Astrocyte (in vitro differentiated cells and primary cell): Measurements from ENCODE around the gene CACNB2. TPM values are rescaled to one million over a fixed set of nuclear protein-coding genes. Genes with fewer than 3 reads are reported as not detected.

ENCODE experiments used
- DNase-seq: peaks from one replicate; pipeline ENCODE4 v3.0.0-alpha.2; 2010; ENCODE audit warnings: low read depth
- FAIRE-seq: peaks from 2 replicates; lab custom pipeline; 2011; peaks lifted over from hg19 to GRCh38; lab: Jason Lieb, UNC
- H2AFZ ChIP-seq: 2 replicates; pipeline ENCODE4 v1.6.0; 2012; ENCODE audit warnings: low read depth, low read length, inconsistent platforms
- H3K27ac ChIP-seq: 2 replicates; pipeline ENCODE4 v1.5.1; 2011; ENCODE audit warnings: low read depth, low read length, inconsistent platforms
- H3K27me3 ChIP-seq: 2 replicates; pipeline ENCODE4 v1.6.0; 2011; ENCODE audit warnings: low read length, inconsistent platforms; ENCODE audit not compliant: insufficient read depth
- H3K36me3 ChIP-seq: 2 replicates; pipeline ENCODE4 v1.5.1; 2011; ENCODE audit warnings: low read length, inconsistent platforms; ENCODE audit not compliant: insufficient read depth
- H3K4me1 ChIP-seq: 2 replicates; pipeline ENCODE4 v1.5.1; 2011; ENCODE audit warnings: low read length, inconsistent platforms; ENCODE audit not compliant: insufficient read depth
- H3K4me2 ChIP-seq: 2 replicates; pipeline ENCODE4 v1.6.0; 2012; ENCODE audit warnings: low read length, inconsistent platforms
- H3K4me3 ChIP-seq: 2 replicates; pipeline ENCODE4 v1.5.1; 2011; ENCODE audit warnings: low read depth, mild to moderate bottlenecking, low read length, inconsistent platforms; ENCODE audit not compliant: insufficient read depth
- H3K79me2 ChIP-seq: 2 replicates; pipeline ENCODE4 v1.6.0; 2012; ENCODE audit warnings: mild to moderate bottlenecking, low read length, inconsistent platforms; ENCODE audit not compliant: insufficient read depth
- H3K9ac ChIP-seq: 2 replicates; pipeline ENCODE4 v1.6.0; 2012; ENCODE audit warnings: mild to moderate bottlenecking, low read length, inconsistent platforms
- H3K9me3 ChIP-seq: 2 replicates; pipeline ENCODE4 v1.5.1; 2012; ENCODE audit warnings: low read depth, mild to moderate bottlenecking, low read length, inconsistent platforms; ENCODE audit not compliant: insufficient read depth
- H4K20me1 ChIP-seq: 2 replicates; pipeline ENCODE4 v1.6.0; 2012; ENCODE audit warnings: low read length, inconsistent platforms; ENCODE audit not compliant: insufficient read depth
- H3K27ac Mint-ChIP-seq: one replicate; pipeline ENCODE4 v1.8.0; 2021; ENCODE audit warnings: mild to moderate bottlenecking, mixed read lengths; ENCODE audit not compliant: unreplicated experiment
- H3K27me3 Mint-ChIP-seq: one replicate; pipeline ENCODE4 v1.8.0; 2021; ENCODE audit warnings: low read depth, mixed read lengths; ENCODE audit not compliant: unreplicated experiment
- H3K36me3 Mint-ChIP-seq: one replicate; pipeline ENCODE4 v1.8.0; 2021; ENCODE audit warnings: low read depth, mixed read lengths; ENCODE audit not compliant: unreplicated experiment
- H3K4me1 Mint-ChIP-seq: one replicate; pipeline ENCODE4 v1.8.0; 2021; ENCODE audit warnings: low read depth, mixed read lengths; ENCODE audit not compliant: unreplicated experiment
- H3K4me3 Mint-ChIP-seq: one replicate; pipeline ENCODE4 v1.8.0; 2021; ENCODE audit warnings: mild to moderate bottlenecking, moderate library complexity, mixed read lengths; ENCODE audit not compliant: unreplicated experiment
- H3K9me3 Mint-ChIP-seq: one replicate; pipeline ENCODE4 v1.8.0; 2021; ENCODE audit warnings: mild to moderate bottlenecking, mixed read lengths; ENCODE audit not compliant: unreplicated experiment
- EZH2 ChIP-seq: IDR thresholded peaks from 2 replicates; pipeline ENCODE4 v1.6.1; 2012; ENCODE audit warnings: mild to moderate bottlenecking, low read length, inconsistent platforms; ENCODE audit not compliant: insufficient read depth
- total RNA-seq: library from RNA; stranded (reverse); gene quantifications from 2 replicates; pipeline ENCODE4 v1.2.1, GENCODE V29; 2021
- TF ChIP-seq, protein P1 (sequence below): IDR thresholded peaks from 2 replicates; pipeline ENCODE4 v1.5.1; 2011; ENCODE audit warnings: low read depth, mild to moderate bottlenecking, inconsistent platforms, low read length, moderate library complexity; ENCODE audit not compliant: insufficient read depth

CACNB2 gene
- total RNA-seq, 1 donor from 2014 or later = 0.66 TPM

DNA sequence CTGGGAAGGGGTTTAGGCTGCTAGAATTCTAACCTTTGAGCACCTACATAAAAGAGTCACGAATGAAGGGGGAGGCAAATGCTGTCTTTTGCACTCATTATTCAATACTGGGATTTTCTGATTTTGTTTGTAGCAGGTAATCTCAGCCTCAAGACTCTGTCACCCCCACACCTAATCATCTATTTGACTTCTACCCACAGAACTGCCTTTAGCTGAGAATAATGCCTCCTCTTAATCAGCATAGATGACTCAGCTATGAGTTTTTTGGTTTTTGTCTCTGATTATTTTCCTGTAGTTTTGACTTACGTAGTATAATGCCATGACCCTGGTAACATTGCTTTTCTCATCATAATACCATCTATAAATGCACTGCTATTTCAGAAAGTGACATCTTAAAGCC is 42.7 kb upstream of the CACNB2 start:
- no peak overlapping the region for H3K4me3 Mint-ChIP-seq
- no peak overlapping the region for H3K27ac Mint-ChIP-seq
- Histone ChIP-seq H3K27ac (no peak overlapping the region), H3K27me3 (no peaks in the 10 kb centered on the region), H3K79me2 (no peaks in the 10 kb centered on the region), H3K9ac (no peak overlapping the region), H3K4me2 (peak overlapping the region; percentile 49), H3K4me1 (peaks cover 10% of the 10 kb centered on the region), H3K9me3 (no peaks in the 10 kb centered on the region), H2AFZ (no peak overlapping the region), H3K36me3 (no peaks in the 10 kb centered on the region), H3K4me3 (no peak overlapping the region), H4K20me1 (no peaks in the 10 kb centered on the region)
- no peaks in the 10 kb centered on the region for H3K36me3 Mint-ChIP-seq
- DNase-seq (peak; percentile 63), FAIRE-seq (no peak)
- no peak for TF ChIP-seq EZH2
- TF ChIP-seq, protein P1, sequence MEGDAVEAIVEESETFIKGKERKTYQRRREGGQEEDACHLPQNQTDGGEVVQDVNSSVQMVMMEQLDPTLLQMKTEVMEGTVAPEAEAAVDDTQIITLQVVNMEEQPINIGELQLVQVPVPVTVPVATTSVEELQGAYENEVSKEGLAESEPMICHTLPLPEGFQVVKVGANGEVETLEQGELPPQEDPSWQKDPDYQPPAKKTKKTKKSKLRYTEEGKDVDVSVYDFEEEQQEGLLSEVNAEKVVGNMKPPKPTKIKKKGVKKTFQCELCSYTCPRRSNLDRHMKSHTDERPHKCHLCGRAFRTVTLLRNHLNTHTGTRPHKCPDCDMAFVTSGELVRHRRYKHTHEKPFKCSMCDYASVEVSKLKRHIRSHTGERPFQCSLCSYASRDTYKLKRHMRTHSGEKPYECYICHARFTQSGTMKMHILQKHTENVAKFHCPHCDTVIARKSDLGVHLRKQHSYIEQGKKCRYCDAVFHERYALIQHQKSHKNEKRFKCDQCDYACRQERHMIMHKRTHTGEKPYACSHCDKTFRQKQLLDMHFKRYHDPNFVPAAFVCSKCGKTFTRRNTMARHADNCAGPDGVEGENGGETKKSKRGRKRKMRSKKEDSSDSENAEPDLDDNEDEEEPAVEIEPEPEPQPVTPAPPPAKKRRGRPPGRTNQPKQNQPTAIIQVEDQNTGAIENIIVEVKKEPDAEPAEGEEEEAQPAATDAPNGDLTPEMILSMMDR = no peak
- peaks cover 8% of the 10 kb centered on the region for H3K4me1 Mint-ChIP-seq
- H3K27me3 Mint-ChIP-seq = no peaks in the 10 kb centered on the region
- no peaks in the 10 kb centered on the region for H3K9me3 Mint-ChIP-seq

GRCh38 chr10:18098201-18098600 is 42.0 kb upstream of the CACNB2 start:
- H3K4me1 Mint-ChIP-seq = peaks cover 8% of the 10 kb centered on the region
- H3K27me3 ChIP-seq = no peaks in the 10 kb centered on the region
- no peak for FAIRE-seq

GRCh38 chr10:18099415-18099814 is 40.8 kb upstream of the CACNB2 start:
- peaks cover 8% of the 10 kb centered on the region for H3K4me1 Mint-ChIP-seq
- Histone ChIP-seq H3K9ac (no peak overlapping the region), H3K36me3 (no peaks in the 10 kb centered on the region), H4K20me1 (no peaks in the 10 kb centered on the region), H2AFZ (no peak overlapping the region), H3K4me3 (no peak overlapping the region), H3K4me2 (peak overlapping the region; percentile 3), H3K79me2 (no peaks in the 10 kb centered on the region), H3K27me3 (no peaks in the 10 kb centered on the region), H3K27ac (no peak overlapping the region), H3K9me3 (no peaks in the 10 kb centered on the region), H3K4me1 (peaks cover 10% of the 10 kb centered on the region)
- H3K36me3 Mint-ChIP-seq = no peaks in the 10 kb centered on the region
- H3K4me3 Mint-ChIP-seq = no peak overlapping the region
- no peaks in the 10 kb centered on the region for H3K27me3 Mint-ChIP-seq
- no peak for FAIRE-seq
- no peak for TF ChIP-seq EZH2
- TF ChIP-seq, protein P1 = no peak
- no peak overlapping the region for H3K27ac Mint-ChIP-seq
- no peaks in the 10 kb centered on the region for H3K9me3 Mint-ChIP-seq
- peak; percentile 47 for DNase-seq

More at GRCh38 chr10:18098201-18098600, 42.0 kb upstream of the CACNB2 start:
- H3K27ac Mint-ChIP-seq = no peak overlapping the region
- H3K9me3 Mint-ChIP-seq = no peaks in the 10 kb centered on the region
- no peak overlapping the region for H3K9ac ChIP-seq
- no peak overlapping the region for H2AFZ ChIP-seq
- H3K79me2 ChIP-seq = no peaks in the 10 kb centered on the region
- H4K20me1 ChIP-seq = no peaks in the 10 kb centered on the region
- no peak overlapping the region for H3K27ac ChIP-seq
- no peak for DNase-seq
- H3K4me3 Mint-ChIP-seq = no peak overlapping the region
- H3K27me3 Mint-ChIP-seq = no peaks in the 10 kb centered on the region
- no peak overlapping the region for H3K4me3 ChIP-seq
- peaks cover 10% of the 10 kb centered on the region for H3K4me1 ChIP-seq
- no peaks in the 10 kb centered on the region for H3K36me3 ChIP-seq
- no peaks in the 10 kb centered on the region for H3K36me3 Mint-ChIP-seq
- no peak for TF ChIP-seq EZH2
- TF ChIP-seq, protein P1 = no peak
- H3K9me3 ChIP-seq = no peaks in the 10 kb centered on the region
- no peak overlapping the region for H3K4me2 ChIP-seq
